ENCODE data around the gene PATL1.
A peak's percentile ranks its signal among the peaks of the same experiment; 100 is the strongest.
"Not testable (repeated sequence)": the region's sequence is repeated elsewhere in the genome, so short reads cannot be mapped to it uniquely, and the experiment has no call there.

The PATL1 gene

DNA sequence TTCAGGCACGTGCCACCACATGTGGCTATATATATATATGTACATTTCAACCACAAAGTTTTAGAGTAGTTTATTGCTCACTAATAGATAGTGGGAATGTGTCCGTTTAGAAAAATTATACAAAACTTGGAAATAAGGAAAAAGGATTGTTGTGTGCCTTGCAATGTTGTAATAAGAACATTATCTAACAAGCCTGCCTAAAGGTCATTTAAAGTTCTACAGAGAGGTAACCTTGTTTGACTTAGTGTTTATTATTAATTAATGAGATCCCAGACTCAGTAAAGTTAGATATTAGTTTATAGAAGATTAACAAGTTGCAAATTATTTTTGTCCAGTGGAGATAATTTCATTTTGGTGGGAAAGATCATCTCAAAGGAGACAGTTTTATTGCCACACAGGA, 5.5 kb upstream of the PATL1 start:
- DNase-seq = no peak

- no peak for DNase-seq
Observed at GRCh38 chr11:59673291-59673690, 4.5 kb upstream of the PATL1 start.

DNA sequence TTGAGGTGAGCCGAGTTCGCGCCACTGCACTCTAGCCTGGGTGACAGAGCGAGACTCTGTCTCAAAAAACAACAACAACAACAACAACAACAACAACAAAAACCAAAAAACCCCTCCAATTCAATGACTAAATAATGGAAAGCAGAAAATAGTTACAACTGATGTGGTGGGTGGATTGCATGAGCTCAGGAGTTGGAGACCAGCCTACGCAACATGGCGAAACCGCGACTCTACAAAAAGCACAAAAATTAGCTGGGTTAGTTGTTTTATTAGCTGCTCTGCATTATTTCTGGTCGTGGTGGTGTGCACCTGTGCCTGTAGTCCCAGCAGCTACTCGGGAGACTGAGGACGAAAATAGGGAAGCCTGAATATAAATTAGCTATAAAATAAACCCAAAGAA, 2.6 kb upstream of the PATL1 start:
- no peak for DNase-seq

- no peak for DNase-seq
Observed at GRCh38 chr11:59669611-59670009, 773 bp upstream of the PATL1 start.

DNA sequence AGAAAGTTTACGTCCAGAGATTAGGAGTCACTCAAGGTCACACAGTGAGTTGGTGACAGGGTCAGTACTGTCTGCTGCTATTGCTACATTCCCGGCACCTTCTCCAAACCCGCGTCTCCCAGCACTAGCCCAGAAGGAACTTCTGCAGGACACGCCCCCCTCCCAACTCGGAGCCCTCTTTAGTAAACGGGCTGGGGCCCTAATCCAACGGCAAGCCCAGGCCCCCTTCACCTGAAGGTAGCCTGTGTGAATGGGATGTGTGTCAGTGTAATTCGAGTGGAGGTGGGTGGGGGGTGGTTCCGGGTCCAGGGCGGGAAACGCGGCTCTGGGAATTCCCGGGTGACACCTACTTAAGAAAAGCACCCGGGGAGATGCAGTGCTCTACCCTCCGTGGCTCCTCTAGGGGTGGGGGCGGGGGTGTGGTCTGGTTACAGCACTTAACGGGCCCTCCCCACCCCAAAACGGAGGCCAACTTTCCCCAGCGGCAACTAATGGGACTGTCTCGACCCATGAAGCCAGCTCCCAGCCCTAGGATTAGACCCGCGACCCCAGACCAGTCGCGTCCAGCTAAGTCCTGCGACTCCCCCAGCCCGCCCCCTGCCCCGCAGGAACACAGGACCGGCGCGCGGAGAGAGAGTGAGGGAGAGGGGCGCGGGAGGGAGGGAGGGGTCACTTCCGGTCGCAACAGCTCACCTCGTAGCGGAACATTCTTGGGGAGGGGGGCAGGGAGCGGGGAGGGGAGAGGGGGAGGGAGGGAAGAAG, 468 bp downstream of the PATL1 start:
- no peak for DNase-seq

GRCh38 chr11:59667812-59668187, 1.0 kb downstream of the PATL1 start:
- DNase-seq = no peak

GRCh38 chr11:59666969-59667368, 1.9 kb downstream of the PATL1 start:
- no peak for DNase-seq

GRCh38 chr11:59660621-59661020, 8.2 kb downstream of the PATL1 start:
- DNase-seq = no peak

DNA sequence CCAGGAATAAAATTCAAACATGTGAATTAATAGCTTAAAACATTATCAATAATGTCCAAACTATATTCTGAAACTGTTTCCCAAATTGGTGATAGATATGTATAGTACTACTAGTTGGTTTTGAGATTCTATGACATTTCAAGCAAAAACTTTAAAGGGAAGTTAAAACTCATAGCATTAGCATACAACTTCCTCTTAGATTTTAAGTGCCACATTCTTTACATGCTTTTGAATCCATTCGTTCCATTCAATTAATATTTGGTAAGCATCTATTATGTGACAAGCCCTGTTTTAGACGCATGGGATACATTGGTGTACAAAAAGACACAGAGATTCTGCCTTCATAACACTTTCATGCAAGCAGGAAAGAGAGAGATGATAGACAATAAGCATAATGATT, 8.9 kb downstream of the PATL1 start:
- no peak for DNase-seq

DNA sequence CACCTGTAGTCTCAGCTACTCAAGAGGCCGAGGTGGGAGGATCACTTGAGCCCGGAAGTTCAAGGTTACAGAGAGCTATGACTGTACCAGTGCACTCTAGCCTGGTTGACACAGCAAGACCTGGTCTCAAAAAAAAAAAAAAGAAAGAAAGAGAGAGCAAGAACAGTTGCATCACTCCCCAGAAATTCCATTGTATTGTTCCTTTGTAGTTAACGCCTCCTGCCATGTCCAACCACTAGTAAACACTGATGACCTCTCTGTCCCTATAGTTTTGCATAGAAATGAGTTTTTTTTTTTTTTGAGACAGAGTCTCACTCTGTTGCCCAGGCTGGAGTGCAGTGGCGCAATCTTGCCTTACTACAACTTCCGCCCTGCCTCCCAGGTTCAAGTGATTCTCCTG, 10.8 kb downstream of the PATL1 start:
- no peak for DNase-seq

DNA sequence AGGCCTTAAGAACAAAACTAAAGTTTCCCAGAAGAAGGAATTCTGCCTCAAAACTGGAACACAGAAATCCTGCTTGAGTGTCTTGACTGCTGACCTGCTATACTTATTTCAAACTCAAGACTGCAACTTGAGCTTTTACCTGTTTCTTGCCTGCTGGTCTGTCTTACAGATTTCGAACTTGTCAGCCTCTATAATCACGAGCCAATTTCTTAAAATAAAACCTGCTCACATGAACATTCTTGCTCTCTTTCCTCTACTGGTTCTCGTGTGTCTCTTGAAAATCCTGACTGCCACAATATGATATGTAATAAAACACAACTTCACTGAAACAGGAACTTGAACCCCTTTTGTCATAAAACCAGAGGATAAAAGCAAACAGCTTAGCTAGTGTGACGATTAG, 13.9 kb downstream of the PATL1 start:
- no peak for DNase-seq

- no peak for DNase-seq
Observed at GRCh38 chr11:59647245-59647980, 21.4 kb downstream of the PATL1 start.

DNA sequence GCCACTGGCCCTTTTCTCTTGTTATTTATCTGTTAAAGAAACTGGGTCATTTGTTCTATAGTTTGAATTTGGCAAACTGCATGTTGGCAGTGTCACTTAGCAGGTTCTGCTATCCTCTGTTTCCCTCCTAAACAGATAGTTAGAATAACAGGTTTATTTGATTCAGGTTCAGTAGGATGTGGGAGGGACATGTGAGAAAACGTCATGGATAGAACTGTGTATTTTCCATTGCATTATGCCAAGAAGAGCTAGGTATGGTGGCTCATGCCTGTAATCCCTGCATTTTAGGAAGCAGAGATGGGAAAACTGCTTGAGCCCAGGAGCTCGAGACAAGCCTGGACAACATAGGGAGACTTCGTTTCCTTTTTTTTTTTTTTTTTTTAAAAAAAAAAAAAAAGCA, 24.3 kb downstream of the PATL1 start:
- no peak for DNase-seq

GRCh38 chr11:59643390-59643789, 25.4 kb downstream of the PATL1 start:
- no peak for DNase-seq

DNA sequence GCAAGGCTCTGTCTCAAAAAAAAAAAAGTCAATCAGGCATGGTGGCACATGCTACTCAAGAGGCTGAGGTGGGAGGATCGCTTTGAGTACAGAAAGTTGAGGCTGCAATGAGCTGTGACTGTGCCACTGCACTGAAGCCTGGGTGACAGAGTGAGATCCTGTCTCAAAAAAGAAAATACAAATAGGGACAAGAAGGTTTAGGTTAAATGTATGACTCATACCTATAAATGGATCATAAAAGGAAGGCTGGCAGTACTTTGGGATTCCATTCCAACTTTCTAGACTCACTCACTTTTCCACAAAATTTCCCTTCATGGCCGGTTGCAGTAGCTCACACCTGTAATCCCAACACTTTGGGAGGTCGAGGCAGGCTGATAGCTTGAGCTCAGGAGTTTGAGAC, 27.7 kb downstream of the PATL1 start:
- no peak for DNase-seq

DNA sequence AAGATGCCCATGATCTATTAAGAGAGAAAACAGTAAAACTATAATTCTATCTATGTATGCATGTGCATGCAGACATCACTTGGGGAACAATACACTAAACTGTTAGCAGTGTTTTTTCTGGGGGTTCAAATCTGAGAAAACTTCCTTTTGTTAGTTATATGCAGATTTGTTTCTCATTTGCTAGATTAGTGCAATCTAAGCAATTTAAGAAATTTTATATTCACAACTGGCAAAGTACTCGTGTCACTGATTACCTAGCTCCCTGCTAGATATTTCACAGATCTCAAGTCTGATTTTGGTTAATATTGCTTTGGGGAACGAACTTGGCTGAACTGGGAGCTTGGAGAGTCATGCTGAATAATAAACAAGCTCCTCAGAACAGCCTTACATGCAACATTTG, 38.3 kb downstream of the PATL1 start:
- no peak for DNase-seq

DNA sequence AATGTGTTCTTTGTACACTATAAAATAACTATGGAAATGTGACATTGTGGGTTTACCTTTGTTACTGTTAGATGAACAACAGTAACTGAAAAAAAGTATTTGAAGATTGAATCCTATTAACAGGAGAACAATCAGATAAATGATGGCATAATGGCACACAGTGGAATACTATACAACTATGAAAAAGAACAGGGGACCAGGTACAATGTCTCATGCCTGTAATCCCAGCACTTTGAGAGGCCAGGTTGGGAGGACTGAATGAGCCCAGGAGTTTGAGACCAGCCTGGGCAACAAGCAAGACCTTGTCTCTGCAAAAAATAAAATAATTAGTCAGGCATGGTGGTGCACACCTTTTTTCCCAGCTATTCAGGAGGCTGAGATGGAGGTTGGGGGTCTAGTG, 38.8 kb downstream of the PATL1 start:
- DNase-seq = no peak

- not testable (repeated sequence) for DNase-seq
Observed at GRCh38 chr11:59626969-59627368, 41.9 kb downstream of the PATL1 start.

- no peak for DNase-seq
Observed at GRCh38 chr11:59625703-59626102, 43.1 kb downstream of the PATL1 start.

DNA sequence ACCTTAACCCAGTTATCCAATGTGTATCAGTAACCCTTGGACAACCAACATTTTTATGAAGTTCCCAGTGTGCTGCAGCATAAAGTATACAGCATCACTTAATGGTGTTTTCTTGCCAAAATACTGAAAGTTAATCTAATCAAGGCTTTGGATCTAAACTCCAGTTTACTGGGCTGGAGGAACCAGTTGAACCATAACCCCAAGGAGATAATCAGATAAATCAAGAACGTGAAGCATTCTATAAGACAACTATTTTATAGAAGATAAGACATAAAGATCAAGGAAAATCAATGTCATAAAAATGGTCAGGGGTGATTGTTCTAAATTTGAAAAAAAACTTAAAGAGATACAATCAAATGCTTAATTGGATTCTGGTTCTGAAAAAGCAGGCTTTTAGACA, 51.0 kb downstream of the PATL1 start:
- DNase-seq = no peak

GRCh38 chr11:59616396-59616982, 52.3 kb downstream of the PATL1 start:
- no peak for DNase-seq

DNA sequence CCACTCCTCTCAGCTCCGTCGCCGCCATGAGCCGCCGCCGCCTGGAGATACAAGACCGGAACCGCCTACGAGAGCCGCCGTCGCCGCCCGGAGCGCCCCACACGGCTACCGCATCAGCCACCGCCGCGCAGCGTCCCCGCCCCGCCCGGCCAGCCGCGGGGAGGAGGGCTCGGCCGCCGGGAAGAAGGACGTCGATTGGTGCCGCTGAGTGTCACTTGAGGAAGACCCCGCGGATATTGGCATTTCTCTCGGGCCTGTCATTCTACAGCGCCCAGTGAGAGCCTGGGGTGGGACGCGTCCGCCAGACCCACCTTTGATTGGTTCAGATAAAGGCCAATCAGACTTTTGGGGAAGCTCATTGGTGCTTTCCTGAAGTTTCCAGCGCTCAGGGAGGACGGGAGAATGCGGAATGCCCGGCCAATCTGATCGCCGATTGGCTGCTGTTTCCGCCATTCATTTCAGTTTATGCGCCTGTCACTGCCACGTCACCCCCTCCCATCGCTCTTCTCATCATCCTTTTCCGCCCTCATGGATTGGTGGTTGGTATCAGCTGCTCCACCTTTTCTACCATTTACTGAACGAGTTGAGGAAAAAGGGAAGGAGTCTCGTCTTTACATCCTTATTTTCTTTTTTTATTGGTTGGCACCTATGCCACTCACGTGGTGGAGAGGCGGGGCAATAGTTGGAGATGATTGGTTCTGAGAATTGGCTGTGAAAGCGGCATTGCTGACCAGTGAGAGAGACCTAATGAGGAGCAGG, 53.0 kb downstream of the PATL1 start, which contains the start of gene OSBP:
TSS of gene OSBP (minus strand) at position 138 of the 759 bp plus-strand sequence. CDS start at position 28, 110 bp downstream.
- DNase-seq = peak; percentile 100

- no peak for DNase-seq
Observed at GRCh38 chr11:59615120-59615636, 53.7 kb downstream of the PATL1 start.

All from NCI-H446 treated with DMSO at 0.1 percent for 48 hours (cell line).